ENCODE results near the gene RPL38. TPM values are rescaled to one million over a fixed set of nuclear protein-coding genes. Genes with fewer than 3 reads are reported as not detected.

The RPL38 gene
- total and polyA plus RNA-seq, 2 donors (not counting 1 experiment from before 2014, with no cell fraction given): 722 to 1,550 TPM

GRCh38 chr17:74202938-74203337 lies 540 bp upstream of the RPL38 start:
- Histone ChIP-seq H3K27ac (ENCODE audit: low read length in 2 of 2) (no peak overlapping the region), H3K9ac (ENCODE audit: low read length) (peak overlapping the region; percentile 94), H3K4me1 (ENCODE audit: control insufficient read depth in 2 of 2, insufficient read depth in 2 of 2, low read length in 2 of 2) (peaks cover 34 to 41% of the 10 kb centered on the region in 2 donors), H4K20me1 (ENCODE audit: control insufficient read depth, insufficient read depth, low read length, poor library complexity, severe bottlenecking) (peaks cover 43% of the 10 kb centered on the region), H3K4me3 (ENCODE audit: control extremely low read depth in 1 of 5, extremely low read depth in 1 of 5, insufficient read depth in 1 of 5, low read depth in 2 of 5, low read length in 4 of 5) (peak overlapping the region in 3 of 5 experiments; percentile 90 to 94 (median 92)), H3K36me3 (replicated peaks in 1 of 2; ENCODE audit: control extremely low read depth in 1 of 2, control insufficient read depth in 1 of 2, extremely low read depth in 1 of 2, insufficient read depth in 2 of 2, low read length in 1 of 2) (peaks cover 0 to 24% of the 10 kb centered on the region in 2 experiments), H3K27me3 (replicated peaks in 1 of 4; ENCODE audit: control extremely low read depth in 1 of 4, control insufficient read depth in 3 of 4, insufficient read depth in 4 of 4, low read length in 3 of 4) (peaks cover 0 to 41% (median 8%) of the 10 kb centered on the region in 4 experiments), H3K9me3 (ENCODE audit: control extremely low read depth in 1 of 3, control insufficient read depth in 2 of 3, insufficient read depth in 1 of 3, low read length in 2 of 3) (peaks cover 0 to 5% (median 0%) of the 10 kb centered on the region in 3 donors), H3K4me2 (replicated peaks; ENCODE audit: low read depth, low read length, poor library complexity, severe bottlenecking) (peak overlapping the region; percentile 94), H2AFZ (ENCODE audit: insufficient read depth, low read depth, low read length, poor library complexity, severe bottlenecking) (peak overlapping the region; percentile 81), H3K79me2 (ENCODE audit: control insufficient read depth, insufficient read depth, low read length) (peaks cover 37% of the 10 kb centered on the region)
- Mint-ChIP-seq H3K4me1 (peaks cover 32% of the 10 kb centered on the region), H3K9me3 (ENCODE audit: insufficient read depth) (no peaks in the 10 kb centered on the region), H3K27ac (peak overlapping the region; percentile 94), H3K4me3 (peak overlapping the region; percentile 98), H3K27me3 (peaks cover 33% of the 10 kb centered on the region)
- ChIA-PET POLR2A (interaction anchor here (0.6 to 2.6 kb wide), 3 partner anchors 10 to 544 kb away, joined by 3 to 11 read pairs (median 10); partner anchors contain the start of gene TTYH2), CTCF (interaction anchor here (0.6 to 6.1 kb wide), 11 partner anchors 8 to 1646 kb away, joined by 3 to 36 read pairs (median 3); partner anchors contain the start of gene TTYH2)
- no peak for DNase-seq
- TF ChIP-seq CTCF (IDR thresholded peaks at IDR 0.05): no peak
- TF ChIP-seq EZH2 (IDR thresholded peaks at IDR 0.05; ENCODE audit: borderline replicate concordance, insufficient read depth, low read depth, low read length, poor library complexity, severe bottlenecking): no peak
- 46% methylated on average over 15 of the region's 15 CpGs for WGBS (ENCODE audit: insufficient coverage)
- intact Hi-C loops (cut with micrococcal nuclease): loop anchor here (1.0 to 5.0 kb wide), 5 partner anchors 10 to 1111 kb away; partner anchors contain the start of genes COG1, SLC39A11 and TTYH2
- ATAC-seq (ENCODE audit: low read depth): no peak

GRCh38 chr17:74204474-74204873 lies 996 bp downstream of the RPL38 start:
- Histone ChIP-seq H3K9me3 (ENCODE audit: control extremely low read depth in 1 of 3, control insufficient read depth in 2 of 3, insufficient read depth in 1 of 3, low read length in 2 of 3) (peaks cover 0 to 5% (median 0%) of the 10 kb centered on the region in 3 donors), H3K36me3 (replicated peaks in 1 of 2; ENCODE audit: control extremely low read depth in 1 of 2, control insufficient read depth in 1 of 2, extremely low read depth in 1 of 2, insufficient read depth in 2 of 2, low read length in 1 of 2) (peaks cover 0 to 36% of the 10 kb centered on the region in 2 experiments), H3K4me3 (ENCODE audit: control extremely low read depth in 1 of 5, extremely low read depth in 1 of 5, insufficient read depth in 1 of 5, low read depth in 2 of 5, low read length in 4 of 5) (peak overlapping the region; percentile 90 to 94 (median 91)), H2AFZ (ENCODE audit: insufficient read depth, low read depth, low read length, poor library complexity, severe bottlenecking) (peak overlapping the region; percentile 81), H3K79me2 (ENCODE audit: control insufficient read depth, insufficient read depth, low read length) (peaks cover 40% of the 10 kb centered on the region), H3K4me1 (ENCODE audit: control insufficient read depth in 2 of 2, insufficient read depth in 2 of 2, low read length in 2 of 2) (peaks cover 32 to 35% of the 10 kb centered on the region in 2 donors), H4K20me1 (ENCODE audit: control insufficient read depth, insufficient read depth, low read length, poor library complexity, severe bottlenecking) (peaks cover 55% of the 10 kb centered on the region), H3K27me3 (replicated peaks in 1 of 4; ENCODE audit: control extremely low read depth in 1 of 4, control insufficient read depth in 3 of 4, insufficient read depth in 4 of 4, low read length in 3 of 4) (peaks cover 0 to 34% (median 7%) of the 10 kb centered on the region in 4 experiments), H3K4me2 (replicated peaks; ENCODE audit: low read depth, low read length, poor library complexity, severe bottlenecking) (peak overlapping the region; percentile 94), H3K9ac (ENCODE audit: low read length) (peak overlapping the region; percentile 94), H3K27ac (ENCODE audit: low read length in 2 of 2) (peak overlapping the region; percentile 70 to 85)
- ATAC-seq (ENCODE audit: low read depth): no peak
- Mint-ChIP-seq H3K27ac (peak overlapping the region; percentile 94), H3K4me3 (peak overlapping the region; percentile 98), H3K27me3 (peaks cover 23% of the 10 kb centered on the region), H3K4me1 (peaks cover 32% of the 10 kb centered on the region), H3K9me3 (ENCODE audit: insufficient read depth) (no peaks in the 10 kb centered on the region)
- intact Hi-C loops (cut with micrococcal nuclease): loop anchor here (5.0 kb wide), 1 partner anchor 1112 kb away; the partner anchor contains the start of gene SLC39A11
- no peak for TF ChIP-seq EZH2 (IDR thresholded peaks at IDR 0.05; ENCODE audit: borderline replicate concordance, insufficient read depth, low read depth, low read length, poor library complexity, severe bottlenecking)
- TF ChIP-seq CTCF (IDR thresholded peaks at IDR 0.05): no peak
- DNase-seq: no peak
- ChIA-PET POLR2A (interaction anchor here (2.6 kb wide), 1 partner anchor 9 kb away, joined by 11 read pairs; the partner anchor contains the start of gene TTYH2), CTCF (interaction anchor here (1.5 to 6.1 kb wide), 2 partner anchors 9 to 253 kb away, joined by 5 to 36 read pairs; partner anchors contain the start of gene TTYH2)
- WGBS (ENCODE audit: insufficient coverage): no CpG with 5 or more reads among the region's 14 CpGs
